Measurements from ENCODE around the gene EFCAB9.

GRCh38 chr5:172180936-172181335 is 13.0 kb upstream of the EFCAB9 start:
- TF ChIP-seq, protein P1, sequence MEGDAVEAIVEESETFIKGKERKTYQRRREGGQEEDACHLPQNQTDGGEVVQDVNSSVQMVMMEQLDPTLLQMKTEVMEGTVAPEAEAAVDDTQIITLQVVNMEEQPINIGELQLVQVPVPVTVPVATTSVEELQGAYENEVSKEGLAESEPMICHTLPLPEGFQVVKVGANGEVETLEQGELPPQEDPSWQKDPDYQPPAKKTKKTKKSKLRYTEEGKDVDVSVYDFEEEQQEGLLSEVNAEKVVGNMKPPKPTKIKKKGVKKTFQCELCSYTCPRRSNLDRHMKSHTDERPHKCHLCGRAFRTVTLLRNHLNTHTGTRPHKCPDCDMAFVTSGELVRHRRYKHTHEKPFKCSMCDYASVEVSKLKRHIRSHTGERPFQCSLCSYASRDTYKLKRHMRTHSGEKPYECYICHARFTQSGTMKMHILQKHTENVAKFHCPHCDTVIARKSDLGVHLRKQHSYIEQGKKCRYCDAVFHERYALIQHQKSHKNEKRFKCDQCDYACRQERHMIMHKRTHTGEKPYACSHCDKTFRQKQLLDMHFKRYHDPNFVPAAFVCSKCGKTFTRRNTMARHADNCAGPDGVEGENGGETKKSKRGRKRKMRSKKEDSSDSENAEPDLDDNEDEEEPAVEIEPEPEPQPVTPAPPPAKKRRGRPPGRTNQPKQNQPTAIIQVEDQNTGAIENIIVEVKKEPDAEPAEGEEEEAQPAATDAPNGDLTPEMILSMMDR (IDR thresholded peaks at IDR 0.05) = no peak
- TF ChIP-seq CBFB (CRISPR knock-in tag; IDR thresholded peaks at IDR 0.05; ENCODE audit: low read depth) = no peak
- TF ChIP-seq, protein P2, sequence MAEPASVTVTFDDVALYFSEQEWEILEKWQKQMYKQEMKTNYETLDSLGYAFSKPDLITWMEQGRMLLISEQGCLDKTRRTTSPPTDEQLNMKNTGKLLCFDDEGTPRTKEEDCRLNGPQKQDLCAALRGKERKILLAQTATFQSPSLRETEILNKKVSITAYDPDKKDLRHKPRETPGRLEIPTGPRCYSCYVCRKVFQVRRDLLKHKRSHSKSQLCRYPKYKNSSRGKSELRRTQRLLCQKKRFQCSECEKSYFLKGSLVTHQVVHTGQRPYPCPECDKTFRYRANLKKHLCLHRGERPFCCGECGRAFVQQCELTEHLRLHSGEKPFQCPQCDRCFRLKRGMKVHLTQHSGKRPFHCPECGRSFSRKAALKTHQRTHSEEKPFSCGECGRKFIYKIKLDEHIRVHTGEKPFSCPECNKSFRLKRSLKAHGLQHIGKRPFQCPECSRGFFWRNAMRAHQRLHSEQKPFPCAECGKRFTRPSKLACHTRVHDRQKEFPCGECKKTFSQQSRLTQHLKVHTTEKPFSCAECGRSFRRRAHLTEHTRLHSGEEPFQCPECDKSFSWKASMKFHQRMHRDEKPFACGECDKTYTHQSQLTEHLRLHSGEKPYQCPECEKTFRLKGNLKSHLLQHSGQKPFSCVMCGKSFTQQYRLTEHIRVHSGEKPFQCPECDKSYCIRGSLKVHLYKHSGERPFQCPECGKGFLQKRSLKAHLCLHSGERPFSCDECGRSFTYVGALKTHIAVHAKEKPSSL (CRISPR knock-in tag; conservative IDR thresholded peaks at IDR 0.05) = no peak

All from WTC11 (cell line).